Esophagus squamous epithelium (tissue), 5 donors: ENCODE results near the gene APOL4. TPM values are rescaled to one million over a fixed set of nuclear protein-coding genes. Genes with fewer than 3 reads are reported as not detected.
"Not testable (repeated sequence)": the region's sequence is repeated elsewhere in the genome, so short reads cannot be mapped to it uniquely, and the experiment has no call there.

Experiments used
- DNase-seq: peaks from one replicate; lab custom pipeline; 2025; lab: John Stamatoyannopoulos, UW
- H3K27ac ChIP-seq, 4 donors: fragments of 200-600 bp; sonication (generic); one replicate each; pipeline ENCODE4 v1.5.1; 2016 to 2019; ENCODE audit warnings: mild to moderate bottlenecking in 1 of 4
- H3K27me3 ChIP-seq, 4 donors: fragments of 200-600 bp; sonication (generic); 1 replicate in 3 of 4; 2 replicates in 1 of 4; pipeline versions ENCODE4 v1.5.1 to v1.6.0; 2017 to 2021; ENCODE audit warnings: antibody characterized with exemption in 1 of 4
- H3K36me3 ChIP-seq, 3 donors: fragments of 200-600 bp; sonication (generic); one replicate each; pipeline ENCODE4 v1.5.1; 2016 to 2019
- H3K4me1 ChIP-seq, 3 donors: fragments of 200-600 bp; sonication (generic); one replicate each; pipeline ENCODE4 v1.5.1; 2017 to 2019
- H3K4me3 ChIP-seq, 4 donors: fragments of 200-600 bp; sonication (generic); 1 replicate in 3 of 4; 2 replicates in 1 of 4; pipeline ENCODE4 v1.5.1; 2016 to 2019; ENCODE audit warnings: mild to moderate bottlenecking in 2 of 4, moderate library complexity in 1 of 4
- H3K9me3 ChIP-seq, 3 donors: fragments of 200-600 bp; sonication (generic); one replicate each; pipeline ENCODE4 v1.5.1; 2016 to 2019
- CTCF ChIP-seq, 6 experiments: fragments of 450-650 bp in 4 of 6; fragments of 200-600 bp in 2 of 6; sonication (generic) in 2 of 6; IDR thresholded peaks; one replicate each; pipeline ENCODE4 v1.5.1; 2016 to 2019; ENCODE audit warnings: antibody characterized with exemption in 6 of 6, mild to moderate bottlenecking in 4 of 6, moderate library complexity in 4 of 6
- POLR2A ChIP-seq, 4 donors: fragments of 450-650 bp; IDR thresholded peaks; one replicate each; pipeline ENCODE4 v1.6.1; 2017; ENCODE audit warnings: antibody characterized with exemption in 4 of 4, mild to moderate bottlenecking in 4 of 4, moderate library complexity in 3 of 4
- WGBS, 2 donors: methylation state at CpG; one replicate each; pipeline ENCODE4 v1.1.5; 2018; 5-methylcytosine and 5-hydroxymethylcytosine counted together
- intact Hi-C: fragments of 100-400 bp; cut with DNase I; formaldehyde crosslinking; loops from one replicate; pipeline ENCODE4 v1.15.0; 2022
- total RNA-seq, 4 donors: library from RNA; depleted of rRNA; stranded (reverse); fragments of >200 nt; gene quantifications; one replicate each; pipeline ENCODE4 v1.1.0, GENCODE V29; 2016
- donor health status: DM: yes; HTN: yes; CAD: no.

The APOL4 gene
- total RNA-seq, 4 donors from 2014 or later, result 0.45 to 10.3 (median 2.1) TPM

GRCh38 chr22:36208914-36209313 is 7.3 kb upstream of the APOL4 start:
- intact Hi-C loops, result no loop called here
- Histone ChIP-seq H3K27ac (no peak overlapping the region), H3K27me3 (no peaks in the 10 kb centered on the region), H3K4me3 (no peak overlapping the region), H3K4me1 (peaks cover 0 to 29% (median 0%) of the 10 kb centered on the region in 3 donors), H3K9me3 (no peaks in the 10 kb centered on the region), H3K36me3 (no peaks in the 10 kb centered on the region)
- TF ChIP-seq POLR2A (IDR thresholded peaks at IDR 0.05), result no peak
- TF ChIP-seq CTCF (IDR thresholded peaks at IDR 0.05), result no peak
- no peak for DNase-seq
- WGBS, 2 donors, result 75 to 100% methylated on average over 1 of the region's 1 CpG

- H3K4me3 ChIP-seq, result no peak overlapping the region
- TF ChIP-seq POLR2A (IDR thresholded peaks at IDR 0.05) (no peak), CTCF (IDR thresholded peaks at IDR 0.05) (no peak)
- no peak overlapping the region for H3K27ac ChIP-seq
- H3K27me3 ChIP-seq, result no peaks in the 10 kb centered on the region
- intact Hi-C loops, result no loop called here
- 5 to 23% methylated on average over 1 of the region's 1 CpG for WGBS, 2 donors
- H3K36me3 ChIP-seq, result no peaks in the 10 kb centered on the region
- H3K9me3 ChIP-seq, result no peaks in the 10 kb centered on the region
- H3K4me1 ChIP-seq, result peaks cover 0 to 36% (median 0%) of the 10 kb centered on the region in 3 donors
- no peak for DNase-seq
Measured at GRCh38 chr22:36208162-36208765, 6.7 kb upstream of the APOL4 start.

- no peak overlapping the region for H3K4me3 ChIP-seq
- 90 to 100% methylated on average over 1 of the region's 1 CpG for WGBS, 2 donors
- H3K27me3 ChIP-seq, result no peaks in the 10 kb centered on the region
- peaks cover 8 to 54% (median 9%) of the 10 kb centered on the region in 3 donors for H3K4me1 ChIP-seq
- no peaks in the 10 kb centered on the region for H3K9me3 ChIP-seq
- H3K27ac ChIP-seq, result no peak overlapping the region
- no peak for DNase-seq
- intact Hi-C loops, result no loop called here
- TF ChIP-seq POLR2A (IDR thresholded peaks at IDR 0.05) (no peak), CTCF (IDR thresholded peaks at IDR 0.05) (no peak)
- H3K36me3 ChIP-seq, result no peaks in the 10 kb centered on the region
Measured at GRCh38 chr22:36206255-36206654, 4.6 kb upstream of the APOL4 start.

- H3K9me3 ChIP-seq, intact Hi-C loops, H3K4me3 ChIP-seq, H3K36me3 ChIP-seq, H3K27ac ChIP-seq, DNase-seq, H3K27me3 ChIP-seq: not testable (repeated sequence)
- peaks cover 8 to 52% (median 9%) of the 10 kb centered on the region in 3 donors for H3K4me1 ChIP-seq
- WGBS, 2 donors, result 46 to 62% methylated on average over 3 of the region's 5 CpGs
Measured at GRCh38 chr22:36205573-36205972, 4.0 kb upstream of the APOL4 start.

GRCh38 chr22:36204632-36205015 is 3.0 kb upstream of the APOL4 start:
- no peak for DNase-seq
- Histone ChIP-seq H3K27ac (peak overlapping the region in 1 of 4 donors; percentile 9), H3K36me3 (no peaks in the 10 kb centered on the region), H3K9me3 (no peaks in the 10 kb centered on the region), H3K27me3 (no peaks in the 10 kb centered on the region), H3K4me1 (peaks cover 8 to 58% (median 9%) of the 10 kb centered on the region in 3 donors), H3K4me3 (peak overlapping the region in 1 of 4 donors; percentile 29)
- TF ChIP-seq CTCF (IDR thresholded peaks at IDR 0.05) (no peak), POLR2A (IDR thresholded peaks at IDR 0.05) (no peak)
- 43 to 58% methylated on average over 5 to 6 of the region's 6 CpGs for WGBS, 2 donors
- intact Hi-C loops, result no loop called here
